ENCODE measurements around the gene MOGAT1. TPM values are rescaled to one million over a fixed set of nuclear protein-coding genes. Genes with fewer than 3 reads are reported as not detected.

MOGAT1 gene
- total RNA-seq, 1 experiment from 2014 or later, result not detected

- no peak overlapping the region for H3T11ph ChIP-seq (ENCODE audit: low read length)
- H3K9ac ChIP-seq (ENCODE audit: extremely low read depth, insufficient read length, low read length), result no peak overlapping the region
- H4K5ac ChIP-seq (ENCODE audit: insufficient read length, low read depth, low read length), result no peak overlapping the region
- WGBS (ENCODE audit: extremely low coverage, insufficient read length, low lambda C conversion rate), result no CpG with 5 or more reads among the region's 10 CpGs
- no peaks in the 10 kb centered on the region for H4K20me1 ChIP-seq (ENCODE audit: control insufficient read depth, insufficient read depth, insufficient read length)
- no peak overlapping the region for H3K23ac ChIP-seq (ENCODE audit: insufficient read length, low read depth, low read length)
- peaks cover 23 to 30% of the 10 kb centered on the region in 2 experiments for H3K4me1 Mint-ChIP-seq
- H3K18ac ChIP-seq (ENCODE audit: insufficient read length, low read depth, low read length), result no peak overlapping the region
- no peak overlapping the region for H2BK5ac ChIP-seq (ENCODE audit: insufficient read length, low read length)
- peaks cover 0 to 2% (median 0%) of the 10 kb centered on the region in 3 experiments; a peak in 1 of 7 replicates for H3K36me3 Mint-ChIP-seq (ENCODE audit: insufficient read depth in 1 of 3, low read depth in 3 of 3)
- no peak overlapping the region for H3K14ac ChIP-seq (ENCODE audit: insufficient read depth, low read length)
- peaks cover 2 to 3% of the 10 kb centered on the region in 2 experiments; a peak in 2 of 5 replicates for H3K9me3 Mint-ChIP-seq
- no peaks in the 10 kb centered on the region; the same call in 1 of the 2 replicates for H3K4me1 ChIP-seq (ENCODE audit: insufficient read depth, low read length)
- H3K27me3 Mint-ChIP-seq (ENCODE audit: low read depth), result peaks cover 1% of the 10 kb centered on the region; the same call in 1 of the 2 replicates
- no peaks in the 10 kb centered on the region for H3K9me3 ChIP-seq (ENCODE audit: control insufficient read depth, low read depth, low read length)
- no peak overlapping the region for H3K4ac ChIP-seq (ENCODE audit: low read depth, low read length)
- H3K79me2 ChIP-seq (ENCODE audit: insufficient read depth, low read length), result no peaks in the 10 kb centered on the region
- no peaks in the 10 kb centered on the region for H3K79me1 ChIP-seq (ENCODE audit: insufficient read depth, low read depth, low read length, poor library complexity, severe bottlenecking)
- no peak overlapping the region for H3K56ac ChIP-seq (ENCODE audit: insufficient read length, low read depth, low read length)
- no peak overlapping the region for H2BK20ac ChIP-seq (ENCODE audit: low read depth, low read length, poor library complexity, severe bottlenecking)
- H2BK15ac ChIP-seq (ENCODE audit: low read depth, low read length), result no peak overlapping the region
- H3K27me3 ChIP-seq (ENCODE audit: insufficient read depth, low read length), result no peaks in the 10 kb centered on the region
- no peaks in the 10 kb centered on the region for H3K23me2 ChIP-seq (ENCODE audit: insufficient read length, low read depth, low read length, poor library complexity, severe bottlenecking)
- H3K4me3 Mint-ChIP-seq, result no peak overlapping the region
- DNase-seq, result no peak
- H2BK120ac ChIP-seq (ENCODE audit: low read depth, low read length, poor library complexity, severe bottlenecking), result no peak overlapping the region
- H4K91ac ChIP-seq (ENCODE audit: insufficient read length, low read depth, low read length), result no peak overlapping the region
- no peak overlapping the region for H2BK12ac ChIP-seq (ENCODE audit: insufficient read length, low read depth, low read length)
- no peak overlapping the region for H3K27ac ChIP-seq (ENCODE audit: insufficient read length, low read depth, low read length)
- H3K4me2 ChIP-seq (ENCODE audit: insufficient read depth, insufficient read length, low read length), result no peak overlapping the region
- no peak overlapping the region for H3K27ac Mint-ChIP-seq
- no peak overlapping the region for H2AK5ac ChIP-seq (ENCODE audit: insufficient read length, low read length)
- H4K8ac ChIP-seq (replicated peaks; ENCODE audit: insufficient read length, low read depth, low read length), result no peak overlapping the region
- no peak for TF ChIP-seq CTCF (conservative IDR thresholded peaks at IDR 0.05)
- no peak overlapping the region for H2AFZ ChIP-seq (ENCODE audit: low read length)
These were observed 36.3 kb downstream of the MOGAT1 start for GRCh38 chr2:222707689-222708273.

All from H9 (cell line).